Neural progenitor cell (in vitro differentiated cells): ENCODE data around the gene KIAA0753. TPM values are rescaled to one million over a fixed set of nuclear protein-coding genes. Genes with fewer than 3 reads are reported as not detected.

Experiments used
- DNase-seq: peaks from one replicate; pipeline ENCODE4 v3.0.0-alpha.2; 2016; ENCODE audit warnings: low spot score
- H2AFZ ChIP-seq: fragments of 200-600 bp; sonication (generic); replicated peaks from 2 replicates; pipeline ENCODE4 v1.6.1; 2016; ENCODE audit warnings: antibody characterized with exemption
- H3F3A ChIP-seq: fragments of 200-600 bp; sonication (generic); 2 replicates; pipeline ENCODE4 v1.6.1; 2016; ENCODE audit warnings: antibody characterized with exemption, low read depth
- H3K27ac ChIP-seq: fragments of 200-600 bp; sonication (generic); 2 replicates; pipeline ENCODE4 v1.5.1; 2016; ENCODE audit warnings: mild to moderate bottlenecking
- H3K27me3 ChIP-seq: fragments of 200-600 bp; sonication (generic); 2 replicates; pipeline ENCODE4 v1.6.1; 2016; ENCODE audit warnings: mild to moderate bottlenecking, moderate library complexity
- H3K36me3 ChIP-seq: fragments of 200-600 bp; sonication (generic); 2 replicates; pipeline ENCODE4 v1.5.1; 2016
- H3K4me1 ChIP-seq: fragments of 200-600 bp; sonication (generic); 2 replicates; pipeline ENCODE4 v1.6.1; 2016; ENCODE audit warnings: mixed run types
- H3K4me2 ChIP-seq: fragments of 200-600 bp; sonication (generic); 2 replicates; pipeline ENCODE4 v1.6.1; 2016
- H3K4me3 ChIP-seq: fragments of 200-600 bp; sonication (generic); 2 replicates; pipeline ENCODE4 v1.5.1; 2016
- H3K79me2 ChIP-seq: fragments of 200-600 bp; sonication (generic); 2 replicates; pipeline ENCODE4 v1.6.1; 2016; ENCODE audit warnings: low read depth
- H3K9ac ChIP-seq: fragments of 200-600 bp; sonication (generic); 2 replicates; pipeline ENCODE4 v1.6.1; 2016
- H3K9me3 ChIP-seq: fragments of 200-600 bp; sonication (generic); 2 replicates; pipeline ENCODE4 v1.5.1; 2016; ENCODE audit warnings: low read depth
- H4K20me1 ChIP-seq: fragments of 200-600 bp; sonication (generic); 2 replicates; pipeline ENCODE4 v1.6.1; 2016; ENCODE audit warnings: low read depth
- H3K27ac Mint-ChIP-seq: 3 replicates; pipeline ENCODE4 v1.8.0; 2021; ENCODE audit warnings: mixed read lengths
- H3K27me3 Mint-ChIP-seq: 2 replicates; pipeline ENCODE4 v1.8.0; 2022; ENCODE audit warnings: low read depth, mild to moderate bottlenecking, inconsistent platforms, moderate library complexity, mixed read lengths; ENCODE audit not compliant: insufficient read depth
- H3K36me3 Mint-ChIP-seq: 3 replicates; pipeline ENCODE4 v1.8.0; 2021; ENCODE audit warnings: mixed read lengths
- H3K4me1 Mint-ChIP-seq: 3 replicates; pipeline ENCODE4 v1.8.0; 2021; ENCODE audit warnings: mixed read lengths
- H3K4me3 Mint-ChIP-seq: 3 replicates; pipeline ENCODE4 v1.8.0; 2021; ENCODE audit warnings: mild to moderate bottlenecking, moderate library complexity, mixed read lengths
- H3K9me3 Mint-ChIP-seq: 3 replicates; pipeline ENCODE4 v1.8.0; 2020; ENCODE audit warnings: mixed read lengths
- CTCF ChIP-seq: fragments of 200-600 bp; sonication (generic); IDR thresholded peaks from 2 replicates; pipeline ENCODE4 v1.5.1; 2017; ENCODE audit warnings: antibody characterized with exemption, mild to moderate bottlenecking
- EZH2 ChIP-seq: fragments of 200-600 bp; sonication (generic); IDR thresholded peaks from 2 replicates; pipeline ENCODE4 v1.6.1; 2017; ENCODE audit warnings: antibody characterized with exemption, mild to moderate bottlenecking, moderate library complexity
- EZH2phosphoT487 ChIP-seq: fragments of 200-600 bp; sonication (generic); IDR thresholded peaks from 2 replicates; pipeline ENCODE4 v1.6.1; 2017; ENCODE audit warnings: antibody characterized with exemption
- total RNA-seq: library from RNA; depleted of rRNA; stranded (reverse); fragments of >200 nt; gene quantifications from 2 replicates; pipeline ENCODE4 v1.2.3, GENCODE V29; 2015; ENCODE audit warnings: low replicate concordance

KIAA0753 gene
- total RNA-seq, 1 donor from 2014 or later, result 24.1 TPM

GRCh38 chr17:6536053-6536452 lies 104.5 kb downstream of the KIAA0753 start:
- H3K27ac Mint-ChIP-seq, result no peak overlapping the region

GRCh38 chr17:6534846-6535514 lies 105.5 kb downstream of the KIAA0753 start:
- Histone ChIP-seq H4K20me1 (no peaks in the 10 kb centered on the region), H3F3A (no peaks in the 10 kb centered on the region), H3K9me3 (no peaks in the 10 kb centered on the region), H3K79me2 (no peaks in the 10 kb centered on the region), H3K4me3 (no peak overlapping the region), H2AFZ (no peak overlapping the region), H3K27me3 (no peaks in the 10 kb centered on the region), H3K4me1 (peaks cover 10% of the 10 kb centered on the region), H3K4me2 (no peak overlapping the region), H3K36me3 (no peaks in the 10 kb centered on the region), H3K27ac (no peak overlapping the region), H3K9ac (no peak overlapping the region)
- TF ChIP-seq CTCF, result no peak
- TF ChIP-seq EZH2phosphoT487, result no peak
- TF ChIP-seq EZH2, result no peak
- Mint-ChIP-seq H3K36me3 (no peaks in the 10 kb centered on the region), H3K27me3 (peaks cover 5% of the 10 kb centered on the region), H3K4me3 (no peak overlapping the region), H3K9me3 (peaks cover 5% of the 10 kb centered on the region), H3K4me1 (no peaks in the 10 kb centered on the region), H3K27ac (no peak overlapping the region)
- DNase-seq, result no peak

More at GRCh38 chr17:6536053-6536452, 104.5 kb downstream of the KIAA0753 start:
- no peak for DNase-seq
- Histone ChIP-seq H3K36me3 (no peaks in the 10 kb centered on the region), H3F3A (no peaks in the 10 kb centered on the region), H3K79me2 (no peaks in the 10 kb centered on the region), H4K20me1 (no peaks in the 10 kb centered on the region), H3K9ac (no peak overlapping the region), H3K27me3 (no peaks in the 10 kb centered on the region), H3K9me3 (no peaks in the 10 kb centered on the region), H3K27ac (no peak overlapping the region), H3K4me1 (peaks cover 5% of the 10 kb centered on the region), H2AFZ (no peak overlapping the region), H3K4me2 (no peak overlapping the region), H3K4me3 (no peak overlapping the region)
- no peaks in the 10 kb centered on the region for H3K36me3 Mint-ChIP-seq
- no peaks in the 10 kb centered on the region for H3K4me1 Mint-ChIP-seq
- H3K27me3 Mint-ChIP-seq, result peaks cover 5% of the 10 kb centered on the region
- TF ChIP-seq CTCF (no peak), EZH2 (no peak)
- H3K4me3 Mint-ChIP-seq, result no peak overlapping the region
- peaks cover 5% of the 10 kb centered on the region for H3K9me3 Mint-ChIP-seq

GRCh38 chr17:6532441-6532885 lies 108.0 kb downstream of the KIAA0753 start:
- H3K27me3 Mint-ChIP-seq, result peaks cover 2% of the 10 kb centered on the region
- no peak overlapping the region for H3K4me3 ChIP-seq

More at GRCh38 chr17:6532441-6532885, 108.0 kb downstream of the KIAA0753 start:
- Histone ChIP-seq H3K79me2 (no peaks in the 10 kb centered on the region), H3K4me1 (peaks cover 6% of the 10 kb centered on the region), H3K9me3 (no peaks in the 10 kb centered on the region), H3K4me2 (no peak overlapping the region), H4K20me1 (no peaks in the 10 kb centered on the region), H2AFZ (no peak overlapping the region), H3K27ac (no peak overlapping the region), H3K27me3 (no peaks in the 10 kb centered on the region), H3F3A (no peaks in the 10 kb centered on the region), H3K36me3 (no peaks in the 10 kb centered on the region), H3K9ac (no peak overlapping the region)
- TF ChIP-seq EZH2phosphoT487 (no peak), EZH2 (no peak), CTCF (no peak)
- Mint-ChIP-seq H3K4me3 (no peak overlapping the region), H3K9me3 (no peaks in the 10 kb centered on the region), H3K4me1 (peaks cover 2% of the 10 kb centered on the region), H3K36me3 (no peaks in the 10 kb centered on the region), H3K27ac (no peak overlapping the region)
- DNase-seq, result no peak
